ENCODE measurements around the gene LMO7. TPM values are rescaled to one million over a fixed set of nuclear protein-coding genes. Genes with fewer than 3 reads are reported as not detected.
A peak's percentile ranks its signal among the peaks of the same experiment; 100 is the strongest.

LMO7 gene
- total RNA-seq, result 100 to 1,000 TPM; 262 to 273 TPM
- long read RNA-seq, partial matches to known transcripts, result 50 of 76 reads
- long read RNA-seq, other reads (novel, unspliced or antisense), result 25 of 76 reads

GRCh38 chr13:75635828-75636435 is at the start of gene LMO7:
Gene LMO7, plus strand, starts transcription at chr13:75636330. Its CDS starts 328 bp downstream, at chr13:75636658.
- ATAC-seq (peak; percentile 83 to 87), DNase-seq (peak; percentile 48)
- intact Hi-C loops (cut with DNase I), result no loop called here

- intact Hi-C loops (cut with DNase I), result no loop called here
- ATAC-seq (no peak), DNase-seq (no peak)
Measured at GRCh38 chr13:75587679-75588078, 48.5 kb upstream of the LMO7 start.

DNA sequence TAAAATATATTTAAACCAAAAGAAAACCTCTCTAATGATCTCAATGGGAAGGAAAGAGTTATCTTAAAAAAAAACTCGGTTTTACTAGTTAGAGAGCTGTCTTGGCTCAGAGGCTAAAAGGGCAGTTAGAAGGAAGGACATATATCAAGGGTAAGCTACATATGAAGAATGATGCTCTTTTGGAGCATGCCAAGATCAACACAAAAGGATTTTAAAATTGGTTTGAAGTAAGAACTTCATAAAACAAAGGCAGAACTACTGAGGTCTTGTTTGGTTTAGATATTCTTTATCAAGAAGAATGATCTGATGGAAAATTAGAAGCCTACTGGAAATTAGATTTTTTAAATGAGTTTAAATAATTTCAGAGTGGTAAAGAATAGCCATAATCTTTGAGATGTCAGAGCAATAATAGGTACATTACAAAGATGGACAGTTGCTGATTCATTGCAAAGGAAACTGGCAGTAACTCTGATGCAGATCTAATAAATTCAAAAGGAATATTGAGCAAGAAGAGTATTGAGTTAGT is 39.4 kb upstream of the LMO7 start:
- ATAC-seq (no peak), DNase-seq (no peak)
- intact Hi-C loops (cut with DNase I), result no loop called here

GRCh38 chr13:75600371-75600770 is 35.8 kb upstream of the LMO7 start:
- no peak for DNase-seq
- intact Hi-C loops (cut with DNase I), result no loop called here
- ATAC-seq, result peak in 1 of 2 donors; percentile 33

GRCh38 chr13:75603038-75603437 is 33.1 kb upstream of the LMO7 start:
- intact Hi-C loops (cut with DNase I), result no loop called here

DNA sequence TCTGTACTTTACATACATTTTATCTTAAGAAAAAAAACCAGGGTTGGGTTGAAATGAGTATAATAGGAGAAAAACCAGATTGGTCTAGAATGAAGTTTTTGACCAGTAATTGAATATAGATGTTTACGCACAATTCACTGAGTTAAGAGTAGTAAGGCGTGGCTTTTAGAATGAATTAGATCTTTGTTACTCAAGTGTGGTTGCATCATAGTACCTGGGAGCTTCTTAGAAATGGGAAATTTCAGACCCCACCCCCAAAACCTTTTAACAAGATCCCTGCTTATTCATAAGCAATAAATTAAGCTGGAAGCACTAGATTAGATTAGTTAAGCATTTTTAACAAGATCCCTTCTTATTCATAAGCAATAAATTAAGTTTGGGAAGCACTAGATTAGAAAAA is 28.7 kb upstream of the LMO7 start:
- no peak for ATAC-seq
- intact Hi-C loops (cut with DNase I), result no loop called here
- no peak for DNase-seq

More at GRCh38 chr13:75603038-75603437, 33.1 kb upstream of the LMO7 start:
- DNase-seq (no peak), ATAC-seq (no peak)

DNA sequence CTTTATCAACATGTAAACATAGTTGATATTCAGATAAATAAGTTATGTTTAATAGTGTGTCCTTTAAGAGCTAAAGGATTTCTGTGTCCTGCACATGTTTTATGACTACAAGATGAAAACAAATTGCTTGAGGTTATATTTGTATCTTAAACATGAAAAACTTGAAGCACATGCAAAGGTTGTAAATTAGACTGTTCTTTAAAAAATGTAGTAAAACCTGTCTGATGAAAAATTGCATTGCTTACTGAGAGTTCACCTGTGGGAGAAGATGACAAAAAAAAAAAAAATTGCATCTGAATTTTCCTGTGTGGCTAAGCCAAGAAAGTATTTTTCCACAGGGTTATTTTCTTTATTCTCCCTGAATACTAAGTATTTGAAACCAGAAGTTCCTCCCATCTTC is 25.7 kb upstream of the LMO7 start:
- intact Hi-C loops (cut with DNase I), result no loop called here
- ATAC-seq, result no peak
- DNase-seq, result no peak

- DNase-seq, result no peak
- intact Hi-C loops (cut with DNase I), result no loop called here
- ATAC-seq, result no peak
Measured at GRCh38 chr13:75612354-75612753, 23.8 kb upstream of the LMO7 start.

- no peak for DNase-seq
- intact Hi-C loops (cut with DNase I), result no loop called here
- ATAC-seq, result no peak
Measured at GRCh38 chr13:75617230-75617629, 18.9 kb upstream of the LMO7 start.

- DNase-seq (no peak), ATAC-seq (no peak)
- intact Hi-C loops (cut with DNase I), result no loop called here
Measured at GRCh38 chr13:75618308-75618707, 17.8 kb upstream of the LMO7 start.

- intact Hi-C loops (cut with DNase I), result no loop called here
- DNase-seq, result no peak
Measured at GRCh38 chr13:75620020-75620419, 16.1 kb upstream of the LMO7 start.

GRCh38 chr13:75621147-75621546 is 15.0 kb upstream of the LMO7 start:
- ATAC-seq (no peak), DNase-seq (no peak)
- intact Hi-C loops (cut with DNase I), result no loop called here

More at GRCh38 chr13:75620020-75620419, 16.1 kb upstream of the LMO7 start:
- ATAC-seq, result no peak

DNA sequence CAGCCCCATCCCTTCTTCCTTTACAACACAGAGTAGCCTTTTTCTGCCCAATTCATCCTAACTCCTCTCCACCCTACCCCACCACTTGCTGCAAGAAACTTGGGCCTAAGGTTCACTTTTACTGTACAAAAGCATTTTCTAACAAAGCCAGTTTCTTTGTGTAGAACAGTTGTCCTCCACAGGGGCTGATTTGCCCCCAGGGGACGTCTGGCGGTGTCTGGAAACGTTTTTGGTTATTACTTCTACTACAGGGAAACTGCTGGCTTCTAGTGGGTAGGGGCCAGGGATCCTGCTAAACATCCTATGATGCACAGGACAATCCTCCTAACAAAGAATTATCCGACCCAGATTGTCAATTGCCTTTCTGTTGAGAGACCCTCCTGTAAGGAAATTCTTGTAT is 7.3 kb upstream of the LMO7 start:
- DNase-seq (no peak), ATAC-seq (no peak)
- intact Hi-C loops (cut with DNase I), result no loop called here

DNA sequence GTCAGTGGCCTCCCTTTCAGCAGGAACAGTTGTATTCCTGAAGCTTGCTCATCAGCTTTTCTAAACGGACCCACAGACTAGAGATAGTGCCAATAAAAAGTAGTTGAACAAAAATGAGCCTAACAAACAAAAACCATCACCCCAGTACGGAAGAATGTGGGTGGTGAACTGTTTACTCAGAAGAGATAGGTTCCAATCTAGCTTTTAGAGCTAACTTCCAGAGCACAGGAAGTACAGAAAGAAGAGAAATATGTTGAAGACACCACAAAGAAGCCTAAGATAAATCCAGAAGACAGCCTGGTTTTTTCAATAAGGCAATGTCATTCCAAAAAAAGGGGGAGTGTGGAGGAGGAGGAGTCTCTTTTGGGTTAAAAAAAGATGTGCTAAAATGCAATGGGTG is 2.8 kb upstream of the LMO7 start:
- DNase-seq (no peak), ATAC-seq (peak in 1 of 2 donors; percentile 25)
- intact Hi-C loops (cut with DNase I), result no loop called here

DNA sequence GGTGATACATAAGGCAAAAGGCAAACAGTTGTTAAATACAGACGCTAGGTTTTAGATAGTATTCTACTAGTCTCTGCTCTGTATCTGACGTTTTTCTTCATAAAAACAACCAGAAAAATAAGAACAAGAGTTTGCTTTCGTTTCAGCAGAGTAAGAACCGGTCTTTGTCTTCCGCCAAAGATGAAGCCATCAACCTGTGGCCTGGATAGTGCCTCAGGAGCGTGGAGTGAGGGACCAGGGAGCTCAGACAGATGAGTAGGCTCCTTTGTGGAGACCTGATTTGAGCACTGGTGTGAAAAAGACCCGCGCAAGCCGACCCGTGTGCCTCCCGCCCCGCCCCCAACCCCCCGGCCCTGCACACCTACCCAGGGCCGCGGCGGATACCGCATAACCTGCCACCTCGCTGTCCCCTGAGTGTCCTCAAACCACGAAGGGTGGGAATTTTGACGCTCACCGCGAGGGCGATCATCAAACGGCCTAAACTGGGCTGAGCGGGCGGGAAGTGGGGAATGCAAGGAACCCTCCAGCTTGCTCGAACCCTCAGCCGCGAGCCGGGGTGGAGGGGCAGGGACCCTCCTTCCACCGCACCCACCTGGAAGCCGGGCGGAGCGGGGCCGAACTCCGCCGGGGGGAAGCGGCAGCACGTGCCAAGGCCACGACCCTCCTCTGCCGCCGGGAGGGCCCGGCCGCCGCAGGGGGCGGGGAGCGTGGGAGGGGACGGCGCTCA is 866 bp upstream of the LMO7 start:
- DNase-seq, result no peak
- peak; percentile 4 to 6 for ATAC-seq
- intact Hi-C loops (cut with DNase I), result no loop called here

DNA sequence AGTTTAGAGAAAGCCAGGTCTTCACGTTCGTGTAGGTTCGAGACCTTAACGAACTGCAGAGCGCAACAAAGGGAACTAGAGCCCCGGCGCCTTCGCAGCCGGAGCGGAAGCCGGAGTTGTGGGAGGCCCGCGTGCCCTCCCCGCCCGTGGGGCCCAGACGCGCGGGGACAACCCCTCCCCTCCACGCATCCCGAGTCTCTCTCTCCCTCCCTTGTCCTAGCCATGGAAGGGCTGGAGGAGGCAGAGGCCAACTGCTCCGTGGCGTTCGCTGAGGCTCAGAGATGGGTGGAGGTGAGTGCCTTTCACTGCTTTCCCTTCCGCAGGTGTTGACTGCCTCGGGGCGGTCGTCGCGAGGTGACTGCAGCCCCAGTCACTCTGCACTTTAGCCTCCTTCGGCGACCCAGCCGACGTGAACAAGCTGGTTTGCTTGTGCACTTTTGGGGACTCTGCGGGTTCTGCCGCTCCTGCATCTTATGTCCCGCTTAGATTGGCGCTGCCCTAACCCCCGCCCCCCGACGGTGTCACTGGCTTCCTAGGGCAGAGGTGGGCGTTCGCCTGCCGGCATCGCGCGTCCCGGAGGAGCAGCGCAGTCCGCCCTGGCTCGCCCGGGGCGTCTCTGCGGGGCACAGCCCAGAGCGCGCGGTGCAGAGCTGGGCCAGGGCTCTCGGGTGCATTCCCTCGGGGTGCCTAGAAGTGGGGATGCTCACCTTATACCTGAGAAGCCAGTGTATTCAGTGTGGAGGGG is 478 bp downstream of the LMO7 start:
- DNase-seq, result peak; percentile 36
- intact Hi-C loops (cut with DNase I), result no loop called here
- ATAC-seq, result peak; percentile 49 to 53

DNA sequence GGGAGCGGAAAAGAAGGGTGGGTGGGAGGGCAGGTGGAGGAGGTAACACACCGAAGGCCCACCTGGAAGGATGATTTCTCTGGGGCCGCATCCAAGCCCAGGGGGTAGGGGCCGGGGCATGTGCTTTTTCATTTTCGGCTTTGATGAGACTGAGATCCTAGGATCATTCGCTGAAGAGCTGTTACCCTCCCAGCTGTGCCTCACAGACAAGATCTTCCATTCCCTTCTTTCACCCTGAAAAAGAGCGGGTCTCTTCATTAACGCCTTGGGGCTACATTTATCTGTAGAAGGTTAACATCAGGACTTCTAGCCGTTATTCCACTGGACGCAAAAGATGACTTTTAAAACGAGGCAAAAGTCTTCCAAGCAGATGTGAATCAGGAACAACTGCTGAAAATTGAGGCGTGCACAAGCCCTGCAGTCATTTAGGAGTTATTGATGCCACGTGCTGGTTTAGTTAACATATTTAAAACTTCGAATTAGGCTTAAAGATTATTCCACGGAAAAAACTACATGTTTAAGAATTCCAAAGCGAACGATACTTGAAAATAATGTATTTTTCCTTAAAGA is 1.1 kb downstream of the LMO7 start:
- ATAC-seq (no peak), DNase-seq (no peak)
- intact Hi-C loops (cut with DNase I), result no loop called here

GRCh38 chr13:75639454-75639853 is 3.3 kb downstream of the LMO7 start:
- DNase-seq (no peak), ATAC-seq (no peak)
- intact Hi-C loops (cut with DNase I), result no loop called here

DNA sequence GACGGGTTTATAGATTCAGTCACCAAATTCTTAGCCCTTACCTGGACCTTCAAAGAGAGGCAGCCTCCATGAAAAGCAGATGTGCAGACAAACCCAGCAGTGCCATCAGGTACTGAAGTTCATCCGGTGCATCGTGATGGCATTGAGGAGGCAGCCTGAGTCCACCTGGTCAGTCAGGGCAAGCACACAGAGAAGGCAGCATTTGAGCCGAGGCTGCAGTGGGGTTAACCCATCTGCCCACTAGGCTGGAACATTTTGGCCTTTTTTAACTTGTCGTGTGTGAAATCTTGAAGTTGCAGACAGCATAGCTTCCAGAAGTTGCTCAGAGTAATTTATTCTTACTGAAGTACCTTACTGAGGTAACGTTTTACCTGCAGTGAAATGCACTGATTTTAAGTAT is 4.9 kb downstream of the LMO7 start:
- DNase-seq (no peak), ATAC-seq (no peak)
- intact Hi-C loops (cut with DNase I), result no loop called here

GRCh38 chr13:75643182-75643581 is 7.1 kb downstream of the LMO7 start:
- ATAC-seq, result no peak
- intact Hi-C loops (cut with DNase I), result no loop called here
- DNase-seq, result no peak

Measured in left cardiac atrium (tissue), 4 donors.